Sigmoid colon (tissue), 4 donors: ENCODE measurements around the gene NMNAT3.

Source experiments
- EP300 ChIP-seq, 4 donors: sonication (generic); formaldehyde crosslinking; IDR thresholded peaks; one replicate each; pipeline ENCODE4 v1.6.1; 2017; ENCODE audit warnings: antibody characterized with exemption in 4 of 4
- POLR2A ChIP-seq, 2 donors: fragments of 450-650 bp; IDR thresholded peaks; one replicate each; pipeline ENCODE4 v1.6.1; 2016; ENCODE audit warnings: antibody characterized with exemption in 2 of 2, mild to moderate bottlenecking in 2 of 2, moderate library complexity in 2 of 2
- POLR2AphosphoS5 ChIP-seq, 4 donors: sonication (generic); formaldehyde crosslinking; IDR thresholded peaks; one replicate each; pipeline ENCODE4 v1.6.1; 2017; ENCODE audit warnings: antibody characterized with exemption in 4 of 4
- TF ChIP-seq, protein P1 (sequence below), 4 experiments: fragments of 450-650 bp in 3 of 4; fragments of 200-600 bp in 1 of 4; IDR thresholded peaks; one replicate each; pipeline ENCODE4 v1.5.1; 2016 to 2019; ENCODE audit warnings: antibody characterized with exemption in 4 of 4, mild to moderate bottlenecking in 3 of 4, moderate library complexity in 2 of 4

DNA sequence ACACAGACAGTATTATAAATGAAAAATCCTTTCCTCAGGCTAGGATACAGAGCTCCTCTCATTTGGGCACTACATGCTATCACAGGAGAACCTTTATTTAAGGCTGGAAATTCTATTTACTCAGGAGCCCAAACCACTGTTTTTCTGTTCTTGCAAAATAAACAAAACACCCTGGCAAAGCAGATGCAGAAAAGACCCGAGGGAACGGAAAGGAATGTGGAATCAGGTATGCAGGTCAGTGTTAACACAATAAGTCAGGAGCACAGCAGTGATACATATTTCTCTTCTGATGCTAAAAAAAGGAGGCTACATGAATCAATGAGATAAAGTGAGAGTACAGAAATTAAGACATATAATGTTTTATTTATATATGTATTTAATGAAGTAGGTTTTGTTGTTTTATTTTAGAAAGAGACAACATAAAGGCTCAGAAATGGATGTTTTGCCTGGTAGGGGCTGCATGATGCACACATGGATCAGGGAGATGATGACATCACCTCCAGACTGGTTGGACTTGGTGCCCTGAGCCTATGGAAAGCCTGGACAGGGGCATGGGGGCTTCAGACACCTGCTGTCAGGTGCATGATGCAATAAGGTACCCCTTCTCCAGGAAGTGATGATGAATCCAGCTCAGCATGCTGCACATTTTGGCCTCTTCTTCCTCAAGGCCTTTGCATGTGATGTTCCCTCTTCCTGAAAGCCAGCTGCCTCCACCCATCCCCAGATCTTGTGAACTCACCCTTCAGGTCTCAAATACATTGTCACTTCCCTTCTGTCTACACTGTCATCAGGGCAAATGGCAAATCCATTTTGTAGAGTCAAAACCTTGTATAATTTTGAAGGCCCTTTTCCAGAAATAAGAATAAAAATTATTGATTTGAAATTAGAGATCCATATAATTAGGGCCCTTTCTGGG is 119.2 kb downstream of the NMNAT3 start:
- TF ChIP-seq, protein P1, sequence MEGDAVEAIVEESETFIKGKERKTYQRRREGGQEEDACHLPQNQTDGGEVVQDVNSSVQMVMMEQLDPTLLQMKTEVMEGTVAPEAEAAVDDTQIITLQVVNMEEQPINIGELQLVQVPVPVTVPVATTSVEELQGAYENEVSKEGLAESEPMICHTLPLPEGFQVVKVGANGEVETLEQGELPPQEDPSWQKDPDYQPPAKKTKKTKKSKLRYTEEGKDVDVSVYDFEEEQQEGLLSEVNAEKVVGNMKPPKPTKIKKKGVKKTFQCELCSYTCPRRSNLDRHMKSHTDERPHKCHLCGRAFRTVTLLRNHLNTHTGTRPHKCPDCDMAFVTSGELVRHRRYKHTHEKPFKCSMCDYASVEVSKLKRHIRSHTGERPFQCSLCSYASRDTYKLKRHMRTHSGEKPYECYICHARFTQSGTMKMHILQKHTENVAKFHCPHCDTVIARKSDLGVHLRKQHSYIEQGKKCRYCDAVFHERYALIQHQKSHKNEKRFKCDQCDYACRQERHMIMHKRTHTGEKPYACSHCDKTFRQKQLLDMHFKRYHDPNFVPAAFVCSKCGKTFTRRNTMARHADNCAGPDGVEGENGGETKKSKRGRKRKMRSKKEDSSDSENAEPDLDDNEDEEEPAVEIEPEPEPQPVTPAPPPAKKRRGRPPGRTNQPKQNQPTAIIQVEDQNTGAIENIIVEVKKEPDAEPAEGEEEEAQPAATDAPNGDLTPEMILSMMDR (IDR thresholded peaks at IDR 0.05), result no peak
- no peak for TF ChIP-seq POLR2A (IDR thresholded peaks at IDR 0.05)
- no peak for TF ChIP-seq EP300 (IDR thresholded peaks at IDR 0.05)
- TF ChIP-seq POLR2AphosphoS5 (IDR thresholded peaks at IDR 0.05), result no peak
